SK-N-SH (cell line): Measurements from ENCODE around the gene EFCAB6. TPM values are rescaled to one million over a fixed set of nuclear protein-coding genes. Genes with fewer than 3 reads are reported as not detected.

Experiments used
- CTCF ChIA-PET: fragments of 300-600, 350-600 bp; formaldehyde crosslinking; extraction: SDS; loops from one replicate; lab custom pipeline; 2021; lab: Yijun Ruan, JAX
- POLR2A ChIA-PET: fragments of 350-600 bp; sonication (Branson Sonifier 250); formaldehyde crosslinking; extraction: SDS; loops from one replicate; lab custom pipeline; 2020; ENCODE audit warnings: antibody characterized with exemption, inconsistent platforms; lab: Yijun Ruan, JAX
- DNase-seq: peaks from one replicate; pipeline ENCODE4 v3.0.0; 2012
- H2AFZ ChIP-seq: fragments of 200-600 bp; sonication (generic); 2 replicates; pipeline ENCODE4 v1.8.1; 2016; ENCODE audit warnings: antibody characterized with exemption, mild to moderate bottlenecking, low read depth
- H3F3A ChIP-seq: fragments of 200-600 bp; sonication (generic); replicated peaks from 2 replicates; pipeline ENCODE3; 2016; ENCODE audit warnings: antibody characterized with exemption, mild to moderate bottlenecking; ENCODE audit not compliant: insufficient read depth
- H3K27ac ChIP-seq, 2 experiments: fragments of 200-500 bp in 1 of 2; fragments of 200-600 bp in 1 of 2; sonication (Bioruptor generic) in 1 of 2; sonication (generic), shearing (Covaris generic) in 1 of 2; 2 replicates each; pipeline versions ENCODE4 v1.5.1 to v1.6.1; 2014 to 2016; ENCODE audit warnings: low read depth in 2 of 2, inconsistent platforms in 1 of 2, low read length in 1 of 2, mild to moderate bottlenecking in 1 of 2, mixed read lengths in 1 of 2
- H3K27me3 ChIP-seq: fragments of 200-600 bp; sonication (generic), shearing (Covaris generic); 2 replicates; pipeline ENCODE4 v1.6.1; 2016; ENCODE audit warnings: mixed run types; ENCODE audit not compliant: insufficient read depth
- H3K36me3 ChIP-seq, 2 experiments: fragments of 200-500 bp in 1 of 2; fragments of 200-600 bp in 1 of 2; sonication (Bioruptor generic) in 1 of 2; sonication (generic) in 1 of 2; replicated peaks in 1 of 2; 2 replicates each; pipeline versions ENCODE3 to v1.5.1; 2014 to 2016; ENCODE audit warnings: low read length in 1 of 2, mild to moderate bottlenecking in 1 of 2; ENCODE audit not compliant: insufficient read depth in 2 of 2, control insufficient read depth in 1 of 2
- H3K4me1 ChIP-seq, 2 experiments: fragments of 200-500 bp in 1 of 2; fragments of 200-600 bp in 1 of 2; sonication (Bioruptor generic) in 1 of 2; sonication (generic), shearing (Covaris generic) in 1 of 2; 2 replicates each; pipeline versions ENCODE4 v1.5.1 to v1.6.1; 2014 to 2016; ENCODE audit warnings: low read depth in 1 of 2, low read length in 1 of 2, mixed run types in 1 of 2; ENCODE audit not compliant: insufficient read depth in 2 of 2, control insufficient read depth in 1 of 2
- H3K4me2 ChIP-seq: fragments of 200-600 bp; sonication (generic), shearing (Covaris generic); 2 replicates; pipeline ENCODE4 v1.6.1; 2017; ENCODE audit warnings: mixed run types
- H3K4me3 ChIP-seq, 2 experiments: fragments of 200-500 bp in 1 of 2; fragments of 200-600 bp in 1 of 2; sonication (Bioruptor generic) in 1 of 2; sonication (generic), shearing (Covaris generic) in 1 of 2; 2 replicates each; pipeline versions ENCODE4 v1.5.1 to v1.8.1; 2014 to 2016; ENCODE audit warnings: low read depth in 2 of 2, inconsistent platforms in 1 of 2, low read length in 1 of 2, mild to moderate bottlenecking in 1 of 2, mixed read lengths in 1 of 2, moderate library complexity in 1 of 2
- H3K79me2 ChIP-seq: fragments of 200-600 bp; sonication (generic); 2 replicates; pipeline ENCODE4 v1.8.1; 2017; ENCODE audit warnings: mild to moderate bottlenecking; ENCODE audit not compliant: insufficient read depth
- H3K9ac ChIP-seq: fragments of 200-600 bp; sonication (generic); 2 replicates; pipeline ENCODE4 v1.6.1; 2017; ENCODE audit warnings: mixed run types
- H3K9me2 ChIP-seq: fragments of 200-600 bp; sonication (generic); 2 replicates; pipeline ENCODE4 v1.6.1; 2017; ENCODE audit warnings: mixed run types
- H3K9me3 ChIP-seq: fragments of 200-600 bp; sonication (generic); 2 replicates; pipeline ENCODE4 v1.6.1; 2017; ENCODE audit warnings: mixed run types, mild to moderate bottlenecking, moderate library complexity
- H4K20me1 ChIP-seq: fragments of 200-600 bp; sonication (generic); 2 replicates; pipeline ENCODE4 v1.6.1; 2017; ENCODE audit warnings: mild to moderate bottlenecking, mixed run types; ENCODE audit not compliant: insufficient read depth
- CHD2 ChIP-seq: fragments of 150-350 bp; IDR thresholded peaks from 2 replicates; pipeline ENCODE4 v1.6.1; 2018; ENCODE audit warnings: low read length; ENCODE audit not compliant: partially characterized antibody
- EP300 ChIP-seq, 2 experiments: IDR thresholded peaks; 2 replicates each; pipeline versions ENCODE4 v1.4.0 to v1.6.1; 2012; ENCODE audit warnings: borderline replicate concordance in 1 of 2, low read depth in 1 of 2, low read length in 1 of 2
- EZH2phosphoT487 ChIP-seq: fragments of 200-600 bp; sonication (generic); IDR thresholded peaks from 2 replicates; pipeline ENCODE4 v1.6.1; 2017; ENCODE audit warnings: low read depth, mixed run types, mild to moderate bottlenecking, antibody characterized with exemption, moderate library complexity, borderline replicate concordance
- FOXJ3 ChIP-seq: sonication (generic); formaldehyde crosslinking; IDR thresholded peaks from 2 replicates; pipeline ENCODE4 v1.5.1; 2020; ENCODE audit warnings: mild to moderate bottlenecking, missing genetic modification reagents
- GABPA ChIP-seq: IDR thresholded peaks from 2 replicates; pipeline ENCODE4 v1.4.0; 2012; ENCODE audit warnings: low read depth, mild to moderate bottlenecking
- GATA2 ChIP-seq: sonication (generic); formaldehyde crosslinking; IDR thresholded peaks from 2 replicates; pipeline ENCODE4 v1.5.0; 2020; ENCODE audit warnings: mild to moderate bottlenecking, missing genetic modification reagents
- MEF2A ChIP-seq: IDR thresholded peaks from 2 replicates; pipeline ENCODE4 v1.4.0; 2012; ENCODE audit warnings: low read depth, borderline replicate concordance
- NFIC ChIP-seq: IDR thresholded peaks from 2 replicates; pipeline ENCODE4 v1.4.0; 2012; ENCODE audit warnings: borderline replicate concordance
- POLR2AphosphoS5 ChIP-seq: IDR thresholded peaks from 2 replicates; pipeline ENCODE4 v1.6.1; 2012; ENCODE audit warnings: low read depth, low read length
- RAD21 ChIP-seq: IDR thresholded peaks from 2 replicates; pipeline ENCODE4 v1.6.1; 2012; ENCODE audit warnings: mild to moderate bottlenecking, low read length
- RFX5 ChIP-seq: IDR thresholded peaks from 2 replicates; pipeline ENCODE4 v1.6.1; 2012; ENCODE audit warnings: mild to moderate bottlenecking, improper control_type of control experiment, low read length
- TAF1 ChIP-seq: IDR thresholded peaks from 2 replicates; pipeline ENCODE4 v1.6.1; 2012; ENCODE audit warnings: low read depth, mild to moderate bottlenecking, low read length, moderate library complexity, borderline replicate concordance
- TEAD4 ChIP-seq: IDR thresholded peaks from 2 replicates; pipeline ENCODE4 v1.4.0; 2012; ENCODE audit warnings: mild to moderate bottlenecking, borderline replicate concordance; ENCODE audit not compliant: insufficient read depth
- WGBS: methylation state at CpG from one replicate; pipeline ENCODE4 v1.1.6; 2017; ENCODE audit warnings: low lambda C conversion rate; 5-methylcytosine and 5-hydroxymethylcytosine counted together
- polyA plus RNA-seq, 3 experiments: library from polyadenylated mRNA; depleted of rRNA; stranded (reverse); fragments of >200 nt; gene quantifications; 2 replicates each; pipeline ENCODE4 v1.2.3, GENCODE V29; 2012
- TF ChIP-seq, protein P1 (sequence below): fragments of 150-350 bp; IDR thresholded peaks from 2 replicates; pipeline ENCODE4 v1.6.1; 2017; ENCODE audit warnings: antibody characterized with exemption, low read length, low read depth, borderline replicate concordance
- TF ChIP-seq, protein P2 (sequence below): IDR thresholded peaks from 2 replicates; pipeline ENCODE4 v1.4.0; 2012; ENCODE audit warnings: low read depth, borderline replicate concordance
- TF ChIP-seq, protein P3 (sequence below): IDR thresholded peaks from 2 replicates; pipeline ENCODE4 v1.4.0; 2012; ENCODE audit warnings: low read depth, borderline replicate concordance
- TF ChIP-seq, protein P4 (sequence below): IDR thresholded peaks from 2 replicates; pipeline ENCODE4 v1.4.0; 2012; ENCODE audit warnings: low read depth
- TF ChIP-seq, protein P5 (sequence below): fragments of 150-350 bp; IDR thresholded peaks from 2 replicates; pipeline ENCODE4 v1.6.1; 2016; ENCODE audit warnings: mild to moderate bottlenecking, low read depth, low read length

The EFCAB6 gene
- polyA plus RNA-seq, 1 of the 3 experiments (the other 2 are of a cell fraction), result 0.46 TPM

DNA sequence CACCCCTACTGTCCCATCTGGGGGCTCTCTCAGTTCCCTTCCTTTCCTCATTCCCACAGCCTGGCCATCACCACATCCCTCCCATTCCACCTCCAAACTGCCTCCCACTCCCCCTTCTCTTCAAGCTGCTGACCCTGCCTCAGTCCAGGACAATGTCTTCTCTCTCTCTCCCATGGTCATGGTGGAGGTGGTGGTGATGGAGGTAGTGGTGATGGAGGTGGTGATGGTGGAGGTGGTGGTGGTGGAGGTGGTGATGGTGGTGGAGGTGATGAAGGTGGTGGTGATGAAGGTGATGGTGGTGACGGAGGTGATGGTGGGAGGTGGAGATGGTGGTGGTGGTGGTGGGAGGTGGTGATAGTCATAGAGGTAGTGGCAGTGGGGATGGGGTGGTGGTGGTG is 313.2 kb downstream of the EFCAB6 start (continued):
- TF ChIP-seq, protein P1, sequence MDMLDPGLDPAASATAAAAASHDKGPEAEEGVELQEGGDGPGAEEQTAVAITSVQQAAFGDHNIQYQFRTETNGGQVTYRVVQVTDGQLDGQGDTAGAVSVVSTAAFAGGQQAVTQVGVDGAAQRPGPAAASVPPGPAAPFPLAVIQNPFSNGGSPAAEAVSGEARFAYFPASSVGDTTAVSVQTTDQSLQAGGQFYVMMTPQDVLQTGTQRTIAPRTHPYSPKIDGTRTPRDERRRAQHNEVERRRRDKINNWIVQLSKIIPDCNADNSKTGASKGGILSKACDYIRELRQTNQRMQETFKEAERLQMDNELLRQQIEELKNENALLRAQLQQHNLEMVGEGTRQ, result no peak
- TF ChIP-seq TAF1 (no peak), TEAD4 (no peak), NFIC (no peak), CHD2 (no peak)

DNA sequence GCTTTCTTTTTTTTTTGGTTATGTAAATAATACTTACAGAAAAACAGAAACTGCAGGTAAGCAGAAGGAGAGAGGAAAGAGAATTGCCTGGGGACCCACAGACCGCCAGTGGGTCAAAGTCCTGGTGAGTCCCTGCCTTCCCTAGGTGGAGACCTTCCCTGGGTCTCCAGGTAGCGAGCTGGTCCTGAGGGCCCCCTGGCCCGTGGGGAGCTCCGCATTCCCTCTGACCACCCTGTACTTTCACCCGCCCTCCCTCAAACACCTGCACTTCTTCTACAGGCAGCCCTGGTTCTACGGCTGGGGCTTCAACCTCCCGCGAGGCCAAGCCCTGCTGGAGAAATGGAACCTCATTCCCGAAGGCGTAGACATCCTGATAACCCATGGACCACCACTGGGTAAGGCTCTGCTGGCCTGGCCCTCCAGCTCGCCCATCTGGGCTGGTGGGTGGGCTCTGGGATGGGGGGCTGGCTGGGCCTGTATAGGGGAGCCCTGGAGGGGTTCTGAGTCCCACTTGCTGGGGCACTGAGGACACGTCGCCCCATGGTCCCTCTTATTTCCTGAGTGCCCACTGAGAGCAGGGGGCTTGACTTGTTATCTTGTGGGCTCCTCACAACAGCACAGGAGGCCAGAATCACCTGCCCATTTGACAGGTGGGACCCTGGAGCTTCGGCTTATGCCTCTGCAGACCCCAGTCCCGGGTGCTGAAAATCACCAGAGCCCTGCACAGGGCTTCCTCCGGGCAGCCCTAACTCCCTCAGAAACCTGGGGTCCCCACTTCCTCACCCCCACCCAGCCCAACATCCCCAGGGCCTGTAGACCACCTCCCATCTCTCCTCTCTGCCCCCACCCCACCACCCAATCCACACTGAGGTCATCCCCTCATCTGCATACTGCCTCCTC is 313.9 kb downstream of the EFCAB6 start:
- Histone ChIP-seq H4K20me1 (no peaks in the 10 kb centered on the region), H3K4me1 (no peaks in the 10 kb centered on the region), H3K4me2 (no peak overlapping the region), H3K79me2 (no peaks in the 10 kb centered on the region), H2AFZ (no peak overlapping the region), H3K36me3 (no peaks in the 10 kb centered on the region), H3K9me3 (no peaks in the 10 kb centered on the region), H3F3A (no peaks in the 10 kb centered on the region), H3K4me3 (no peak overlapping the region), H3K9me2 (no peaks in the 10 kb centered on the region), H3K27me3 (no peaks in the 10 kb centered on the region), H3K27ac (no peak overlapping the region), H3K9ac (no peak overlapping the region)
- TF ChIP-seq, protein P2, sequence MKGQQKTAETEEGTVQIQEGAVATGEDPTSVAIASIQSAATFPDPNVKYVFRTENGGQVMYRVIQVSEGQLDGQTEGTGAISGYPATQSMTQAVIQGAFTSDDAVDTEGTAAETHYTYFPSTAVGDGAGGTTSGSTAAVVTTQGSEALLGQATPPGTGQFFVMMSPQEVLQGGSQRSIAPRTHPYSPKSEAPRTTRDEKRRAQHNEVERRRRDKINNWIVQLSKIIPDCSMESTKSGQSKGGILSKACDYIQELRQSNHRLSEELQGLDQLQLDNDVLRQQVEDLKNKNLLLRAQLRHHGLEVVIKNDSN, result no peak
- TF ChIP-seq FOXJ3, result no peak
- WGBS, result 49% methylated on average over 3 of the region's 16 CpGs
- DNase-seq, result no peak
- ChIA-PET POLR2A (no interaction called here), CTCF (no interaction called here)

DNA sequence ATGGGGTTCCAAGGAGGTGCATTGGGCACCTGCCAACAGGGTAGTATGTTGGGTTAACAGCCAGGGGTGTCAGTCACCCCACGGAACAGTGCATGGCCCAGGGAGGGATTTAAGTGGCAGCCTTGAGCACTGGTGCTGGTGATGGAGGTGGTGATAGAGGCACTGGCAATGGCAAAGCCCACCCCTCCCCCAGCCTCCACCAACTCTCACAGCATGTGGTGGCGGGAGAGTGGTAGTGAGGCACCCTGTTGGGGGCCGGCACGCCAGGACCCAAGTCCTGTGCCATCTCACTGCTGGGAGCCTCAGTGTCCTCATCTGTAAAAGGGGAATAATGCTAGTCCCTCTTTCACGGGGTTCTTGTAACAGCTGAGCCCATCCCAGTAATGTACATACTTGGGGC is 318.8 kb downstream of the EFCAB6 start:
- Histone ChIP-seq H3K9me3 (no peaks in the 10 kb centered on the region), H3F3A (no peaks in the 10 kb centered on the region), H4K20me1 (no peaks in the 10 kb centered on the region)
- no CpG with 5 or more reads among the region's 5 CpGs for WGBS
- TF ChIP-seq, protein P3, sequence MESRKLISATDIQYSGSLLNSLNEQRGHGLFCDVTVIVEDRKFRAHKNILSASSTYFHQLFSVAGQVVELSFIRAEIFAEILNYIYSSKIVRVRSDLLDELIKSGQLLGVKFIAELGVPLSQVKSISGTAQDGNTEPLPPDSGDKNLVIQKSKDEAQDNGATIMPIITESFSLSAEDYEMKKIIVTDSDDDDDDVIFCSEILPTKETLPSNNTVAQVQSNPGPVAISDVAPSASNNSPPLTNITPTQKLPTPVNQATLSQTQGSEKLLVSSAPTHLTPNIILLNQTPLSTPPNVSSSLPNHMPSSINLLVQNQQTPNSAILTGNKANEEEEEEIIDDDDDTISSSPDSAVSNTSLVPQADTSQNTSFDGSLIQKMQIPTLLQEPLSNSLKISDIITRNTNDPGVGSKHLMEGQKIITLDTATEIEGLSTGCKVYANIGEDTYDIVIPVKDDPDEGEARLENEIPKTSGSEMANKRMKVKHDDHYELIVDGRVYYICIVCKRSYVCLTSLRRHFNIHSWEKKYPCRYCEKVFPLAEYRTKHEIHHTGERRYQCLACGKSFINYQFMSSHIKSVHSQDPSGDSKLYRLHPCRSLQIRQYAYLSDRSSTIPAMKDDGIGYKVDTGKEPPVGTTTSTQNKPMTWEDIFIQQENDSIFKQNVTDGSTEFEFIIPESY, result no peak
- TF ChIP-seq GABPA, result no peak
- no peak for TF ChIP-seq MEF2A
- TF ChIP-seq, protein P4, sequence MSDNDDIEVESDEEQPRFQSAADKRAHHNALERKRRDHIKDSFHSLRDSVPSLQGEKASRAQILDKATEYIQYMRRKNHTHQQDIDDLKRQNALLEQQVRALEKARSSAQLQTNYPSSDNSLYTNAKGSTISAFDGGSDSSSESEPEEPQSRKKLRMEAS, result no peak
- TF ChIP-seq GATA2 (CRISPR knock-in tag), result no peak
- TF ChIP-seq FOXJ3, result no peak
- TF ChIP-seq RAD21, result no peak
- TF ChIP-seq, protein P1, result no peak
- TF ChIP-seq POLR2AphosphoS5, result no peak
- no peak for TF ChIP-seq EZH2phosphoT487
- TF ChIP-seq, protein P5, sequence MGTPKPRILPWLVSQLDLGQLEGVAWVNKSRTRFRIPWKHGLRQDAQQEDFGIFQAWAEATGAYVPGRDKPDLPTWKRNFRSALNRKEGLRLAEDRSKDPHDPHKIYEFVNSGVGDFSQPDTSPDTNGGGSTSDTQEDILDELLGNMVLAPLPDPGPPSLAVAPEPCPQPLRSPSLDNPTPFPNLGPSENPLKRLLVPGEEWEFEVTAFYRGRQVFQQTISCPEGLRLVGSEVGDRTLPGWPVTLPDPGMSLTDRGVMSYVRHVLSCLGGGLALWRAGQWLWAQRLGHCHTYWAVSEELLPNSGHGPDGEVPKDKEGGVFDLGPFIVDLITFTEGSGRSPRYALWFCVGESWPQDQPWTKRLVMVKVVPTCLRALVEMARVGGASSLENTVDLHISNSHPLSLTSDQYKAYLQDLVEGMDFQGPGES, result no peak
- TF ChIP-seq EP300 (IDR thresholded peaks at IDR 0.05; ENCODE audit: borderline replicate concordance in 1 of 2, low read depth in 1 of 2, low read length in 1 of 2), result no peak
- TF ChIP-seq RFX5, result no peak
- TF ChIP-seq, all 33 proteins: peak for 0
- Histone ChIP-seq H3K27me3 (no peaks in the 10 kb centered on the region), H3K27ac (no peak overlapping the region), H3K36me3 (no peaks in the 10 kb centered on the region), H2AFZ (no peak overlapping the region), H3K9ac (no peak overlapping the region), H3K9me2 (no peaks in the 10 kb centered on the region), H3K79me2 (no peaks in the 10 kb centered on the region), H3K4me3 (no peak overlapping the region), H3K4me2 (no peak overlapping the region), H3K4me1 (peaks cover 0 to 3% of the 10 kb centered on the region in 2 experiments; a peak in 1 of 4 replicates)
- DNase-seq, result no peak
- ChIA-PET POLR2A (no interaction called here), CTCF (no interaction called here)
